Uterus (tissue), 4 donors: ENCODE measurements around the gene VPS16. TPM values are rescaled to one million over a fixed set of nuclear protein-coding genes. Genes with fewer than 3 reads are reported as not detected.

ENCODE experiments used
- DNase-seq, 2 donors: peaks; one replicate each; pipeline ENCODE4 v3.0.0-alpha.2; 2019 to 2020
- H3K27ac ChIP-seq, 2 donors: fragments of 200-600 bp; sonication (generic); 1 replicate in 1 of 2; 2 replicates in 1 of 2; pipeline ENCODE4 v1.5.1; 2016 to 2018
- H3K27me3 ChIP-seq, 2 donors: fragments of 200-600 bp; sonication (generic); one replicate each; pipeline ENCODE4 v1.5.1; 2018 to 2019; ENCODE audit warnings: control low read depth in 1 of 2
- H3K36me3 ChIP-seq, 2 donors: fragments of 200-600 bp; sonication (generic); one replicate each; pipeline ENCODE4 v1.5.1; 2019; ENCODE audit warnings: control low read depth in 1 of 2
- H3K4me1 ChIP-seq, 2 donors: fragments of 200-600 bp; sonication (generic); one replicate each; pipeline ENCODE4 v1.5.1; 2018 to 2019; ENCODE audit warnings: control low read depth in 1 of 2
- H3K4me3 ChIP-seq, 2 donors: fragments of 200-600 bp; sonication (generic); 1 replicate in 1 of 2; 2 replicates in 1 of 2; pipeline ENCODE4 v1.5.1; 2018 to 2019; ENCODE audit warnings: mild to moderate bottlenecking in 1 of 2
- H3K9me3 ChIP-seq, 2 donors: fragments of 200-600 bp; sonication (generic); one replicate each; pipeline ENCODE4 v1.5.1; 2019; ENCODE audit warnings: control low read depth in 1 of 2
- POLR2A ChIP-seq, 2 donors: fragments of 450-650 bp; IDR thresholded peaks; one replicate each; pipeline ENCODE4 v1.6.1; 2016; ENCODE audit warnings: antibody characterized with exemption in 2 of 2, mild to moderate bottlenecking in 1 of 2, moderate library complexity in 1 of 2
- intact Hi-C: fragments of 100-400 bp; cut with DNase I; formaldehyde crosslinking; loops from one replicate; pipeline ENCODE4 v1.15.1; 2023; ENCODE audit warnings: low total_unique reads
- total RNA-seq, 4 donors: library from RNA; depleted of rRNA in 3 of 4; stranded (reverse); fragments of >200 nt in 3 of 4; gene quantifications; one replicate each; pipeline versions ENCODE4 v1.1.0 to v1.2.4, GENCODE V29; 2014 to 2023
- TF ChIP-seq, protein P1 (sequence below), 4 experiments: fragments of 200-600 bp in 2 of 4; fragments of 450-650 bp in 2 of 4; sonication (generic) in 2 of 4; IDR thresholded peaks; one replicate each; pipeline ENCODE4 v1.5.1; 2016 to 2019; ENCODE audit warnings: antibody characterized with exemption in 4 of 4, mild to moderate bottlenecking in 2 of 4, moderate library complexity in 1 of 4
- donor health status: DM: yes; HTN: yes; CAD: no.

The VPS16 gene
- total RNA-seq, 4 donors from 2014 or later = 5.9 to 48.6 (median 37.9) TPM

DNA sequence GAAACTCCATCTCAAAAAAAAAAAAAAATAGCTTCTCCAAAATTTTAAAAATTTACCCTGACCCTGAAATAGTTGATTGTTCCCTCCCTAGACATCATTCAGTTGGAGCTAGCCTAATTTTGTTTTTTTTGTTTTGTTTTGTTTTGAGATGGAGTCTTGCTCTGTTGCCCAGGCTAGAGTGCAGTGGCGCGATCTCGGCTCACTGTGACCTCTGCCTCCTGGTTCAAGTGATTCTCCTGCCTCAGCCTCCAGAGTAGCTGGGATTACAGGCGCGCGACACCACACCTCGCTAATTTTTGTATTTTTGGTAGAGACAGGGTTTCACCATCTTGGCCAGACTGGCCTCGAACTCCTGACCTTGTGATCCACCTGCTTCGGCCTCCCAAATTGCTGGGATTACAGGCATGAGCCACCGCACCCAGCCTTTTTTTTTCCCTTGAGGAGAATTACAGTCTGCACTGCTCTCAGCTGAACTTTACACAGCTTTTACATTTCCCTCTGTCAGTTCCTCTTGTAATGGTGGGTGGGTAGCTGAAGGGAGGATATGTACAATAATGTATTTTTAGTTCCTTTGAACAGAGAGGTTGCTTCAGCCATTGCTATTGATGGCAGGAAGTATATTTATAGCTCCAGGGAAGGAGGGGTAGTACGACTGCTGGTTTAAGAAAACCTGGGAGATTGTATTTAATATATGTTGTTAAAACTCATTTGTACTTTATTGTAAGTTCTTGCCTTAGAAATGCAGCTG is 60.5 kb downstream of the VPS16 start:
- Histone ChIP-seq H3K4me3 (no peak overlapping the region), H3K4me1 (no peaks in the 10 kb centered on the region), H3K36me3 (no peaks in the 10 kb centered on the region), H3K27me3 (no peaks in the 10 kb centered on the region), H3K27ac (no peak overlapping the region), H3K9me3 (no peaks in the 10 kb centered on the region)
- TF ChIP-seq POLR2A (IDR thresholded peaks at IDR 0.05) = no peak
- TF ChIP-seq, protein P1, sequence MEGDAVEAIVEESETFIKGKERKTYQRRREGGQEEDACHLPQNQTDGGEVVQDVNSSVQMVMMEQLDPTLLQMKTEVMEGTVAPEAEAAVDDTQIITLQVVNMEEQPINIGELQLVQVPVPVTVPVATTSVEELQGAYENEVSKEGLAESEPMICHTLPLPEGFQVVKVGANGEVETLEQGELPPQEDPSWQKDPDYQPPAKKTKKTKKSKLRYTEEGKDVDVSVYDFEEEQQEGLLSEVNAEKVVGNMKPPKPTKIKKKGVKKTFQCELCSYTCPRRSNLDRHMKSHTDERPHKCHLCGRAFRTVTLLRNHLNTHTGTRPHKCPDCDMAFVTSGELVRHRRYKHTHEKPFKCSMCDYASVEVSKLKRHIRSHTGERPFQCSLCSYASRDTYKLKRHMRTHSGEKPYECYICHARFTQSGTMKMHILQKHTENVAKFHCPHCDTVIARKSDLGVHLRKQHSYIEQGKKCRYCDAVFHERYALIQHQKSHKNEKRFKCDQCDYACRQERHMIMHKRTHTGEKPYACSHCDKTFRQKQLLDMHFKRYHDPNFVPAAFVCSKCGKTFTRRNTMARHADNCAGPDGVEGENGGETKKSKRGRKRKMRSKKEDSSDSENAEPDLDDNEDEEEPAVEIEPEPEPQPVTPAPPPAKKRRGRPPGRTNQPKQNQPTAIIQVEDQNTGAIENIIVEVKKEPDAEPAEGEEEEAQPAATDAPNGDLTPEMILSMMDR (IDR thresholded peaks at IDR 0.05) = no peak
- intact Hi-C loops = no loop called here
- no peak for DNase-seq

DNA sequence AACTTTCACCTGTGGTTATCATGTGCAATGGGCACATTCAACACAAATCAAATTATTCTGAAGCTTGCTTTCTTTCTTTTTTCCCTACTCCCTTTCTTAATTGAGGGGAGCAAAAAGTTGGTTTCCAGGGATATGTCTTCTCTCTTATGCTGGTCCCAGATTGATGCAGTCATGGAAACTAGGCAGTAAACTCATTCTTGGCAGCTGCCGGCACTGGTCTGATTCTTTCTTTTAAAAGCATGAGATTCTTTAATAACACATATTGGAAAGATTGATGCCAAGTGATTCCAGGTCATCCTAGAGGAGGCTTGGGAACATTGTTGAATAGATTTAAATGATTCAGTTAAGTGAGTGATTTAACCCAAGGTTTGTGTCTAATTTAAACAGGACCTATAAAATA is 61.7 kb downstream of the VPS16 start:
- Histone ChIP-seq H3K4me3 (no peak overlapping the region), H3K27me3 (no peaks in the 10 kb centered on the region), H3K4me1 (no peaks in the 10 kb centered on the region), H3K9me3 (no peaks in the 10 kb centered on the region), H3K27ac (no peak overlapping the region), H3K36me3 (no peaks in the 10 kb centered on the region)
- intact Hi-C loops = no loop called here
- no peak for DNase-seq
- TF ChIP-seq, protein P1 (IDR thresholded peaks at IDR 0.05) = no peak
- TF ChIP-seq POLR2A (IDR thresholded peaks at IDR 0.05) = no peak

DNA sequence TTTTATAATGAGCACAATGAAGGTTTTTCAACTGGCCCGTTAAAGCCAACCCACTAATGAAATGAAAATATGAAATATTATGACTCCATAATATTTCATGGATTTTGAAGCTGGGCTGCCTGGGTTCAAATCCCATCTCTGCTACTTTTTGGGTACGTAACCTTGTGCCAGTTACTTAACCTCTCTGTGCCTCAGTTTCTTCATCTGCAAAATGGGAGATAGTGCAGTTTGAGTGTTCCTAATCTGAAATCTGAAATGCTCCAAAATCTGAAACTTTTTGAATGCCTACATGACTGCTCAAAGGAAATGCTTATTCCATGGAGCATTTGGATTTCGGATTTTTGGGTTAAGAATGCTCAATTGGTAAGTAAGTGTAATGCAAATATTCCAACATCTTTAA is 62.3 kb downstream of the VPS16 start:
- no peaks in the 10 kb centered on the region for H3K36me3 ChIP-seq
- no peaks in the 10 kb centered on the region for H3K4me1 ChIP-seq
- TF ChIP-seq POLR2A (IDR thresholded peaks at IDR 0.05) = no peak
- TF ChIP-seq, protein P1 (IDR thresholded peaks at IDR 0.05) = no peak
- no peak overlapping the region for H3K4me3 ChIP-seq
- no peak for DNase-seq
- no peaks in the 10 kb centered on the region for H3K9me3 ChIP-seq
- no peak overlapping the region for H3K27ac ChIP-seq
- intact Hi-C loops = no loop called here
- no peaks in the 10 kb centered on the region for H3K27me3 ChIP-seq

DNA sequence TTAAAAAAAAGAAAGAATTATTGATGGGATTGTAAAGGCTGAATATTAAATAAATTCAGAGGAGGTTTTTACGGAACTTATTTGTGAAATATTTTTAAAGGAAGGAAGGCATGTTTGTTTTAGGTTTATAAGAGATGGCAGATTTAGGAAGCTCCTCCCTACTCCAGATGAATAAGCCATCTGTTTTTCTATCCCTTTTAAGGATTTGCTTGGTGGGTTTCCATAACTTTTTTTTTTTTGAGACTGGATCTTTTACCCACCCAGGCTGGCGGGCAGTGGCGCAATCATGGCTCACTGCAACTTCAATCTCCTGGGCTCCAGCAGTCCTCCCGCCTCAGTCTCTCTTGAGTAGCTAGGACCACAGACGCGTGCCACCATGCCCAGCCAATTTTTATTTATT is 63.1 kb downstream of the VPS16 start:
- TF ChIP-seq POLR2A (IDR thresholded peaks at IDR 0.05) = no peak
- TF ChIP-seq, protein P1 (IDR thresholded peaks at IDR 0.05) = no peak
- H3K4me1 ChIP-seq = no peaks in the 10 kb centered on the region
- H3K27ac ChIP-seq = no peak overlapping the region
- no peaks in the 10 kb centered on the region for H3K9me3 ChIP-seq
- no peaks in the 10 kb centered on the region for H3K36me3 ChIP-seq
- DNase-seq = no peak
- H3K4me3 ChIP-seq = no peak overlapping the region
- H3K27me3 ChIP-seq = no peaks in the 10 kb centered on the region
- intact Hi-C loops = no loop called here

DNA sequence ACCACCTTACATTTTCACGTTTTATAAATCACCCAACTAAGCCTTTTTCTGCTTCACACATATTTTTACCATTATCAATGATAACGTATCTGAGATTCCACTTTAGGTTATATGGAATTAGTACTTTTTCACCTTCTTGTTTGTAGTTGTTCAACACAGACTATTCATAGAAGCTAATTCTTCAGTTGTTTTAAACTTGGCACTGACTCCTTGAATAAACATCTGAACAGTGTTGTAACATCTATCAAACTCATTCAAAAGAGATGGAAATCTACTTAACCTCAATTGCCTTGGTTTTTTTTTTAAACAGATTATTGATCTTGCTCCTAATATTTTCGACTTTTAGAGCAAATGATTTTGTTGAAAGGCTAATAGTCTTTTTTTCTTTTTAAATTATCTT is 67.0 kb downstream of the VPS16 start:
- Histone ChIP-seq H3K27ac (no peak overlapping the region), H3K4me1 (no peaks in the 10 kb centered on the region), H3K4me3 (no peak overlapping the region), H3K36me3 (no peaks in the 10 kb centered on the region), H3K9me3 (no peaks in the 10 kb centered on the region), H3K27me3 (no peaks in the 10 kb centered on the region)
- TF ChIP-seq, protein P1 (IDR thresholded peaks at IDR 0.05) = no peak
- no peak for TF ChIP-seq POLR2A (IDR thresholded peaks at IDR 0.05)
- intact Hi-C loops = no loop called here
- no peak for DNase-seq
